ENCODE data around the gene XYLT1. TPM values are rescaled to one million over a fixed set of nuclear protein-coding genes. Genes with fewer than 3 reads are reported as not detected.

The XYLT1 gene
- total and polyA plus RNA-seq, 2 of the 8 experiments (the other 6 are each of a cell fraction or from before 2014, with no cell fraction given): 6.6 to 25.4 TPM

GRCh38 chr16:17342031-17342430, 128.7 kb downstream of the XYLT1 start:
- Histone ChIP-seq H2AFZ (ENCODE audit: low read length) (no peak overlapping the region), H2BK120ac (replicated peaks; ENCODE audit: low read depth, low read length) (no peak overlapping the region), H3K23ac (ENCODE audit: insufficient read length) (no peak overlapping the region), H3K4me1 (replicated peaks in 1 of 4; ENCODE audit: control insufficient read depth in 3 of 4, insufficient read depth in 4 of 4, low read length in 3 of 4) (no peaks in the 10 kb centered on the region), H3K4ac (replicated peaks; ENCODE audit: insufficient read length, low read depth, low read length) (no peak overlapping the region), H3K9ac (replicated peaks in 1 of 4; ENCODE audit: extremely low read depth in 1 of 4, low read depth in 3 of 4, low read length in 3 of 4) (no peak overlapping the region), H2AK5ac (ENCODE audit: low read depth, low read length) (no peak overlapping the region), H3K36me3 (ENCODE audit: control insufficient read depth in 2 of 4, insufficient read depth in 4 of 4, low read length in 3 of 4) (no peaks in the 10 kb centered on the region), H3K79me2 (ENCODE audit: control insufficient read depth in 1 of 2, insufficient read depth in 2 of 2, low read length in 2 of 2) (peaks cover 0 to 5% of the 10 kb centered on the region in 2 experiments; a peak in 1 of 4 replicates), H3K9me3 (ENCODE audit: insufficient read depth in 2 of 2, low read depth in 1 of 2, low read length in 1 of 2) (no peaks in the 10 kb centered on the region), H2BK15ac (ENCODE audit: low read length) (no peak overlapping the region), H4K20me1 (replicated peaks in 1 of 2; ENCODE audit: control insufficient read depth in 1 of 2, insufficient read depth in 2 of 2, low read length in 2 of 2) (peaks cover 0 to 2% of the 10 kb centered on the region in 2 experiments), H2BK20ac (ENCODE audit: low read length) (no peak overlapping the region), H3K14ac (ENCODE audit: insufficient read length) (no peak overlapping the region), H3K56ac (replicated peaks; ENCODE audit: insufficient read length, low read depth, low read length) (no peak overlapping the region), H4K5ac (ENCODE audit: insufficient read length, low read depth, low read length) (no peak overlapping the region), H3K27ac (ENCODE audit: low read depth, low read length) (no peak overlapping the region), H4K91ac (replicated peaks; ENCODE audit: insufficient read length, low read length) (no peak overlapping the region), H2BK5ac (ENCODE audit: low read depth, low read length) (no peak overlapping the region), H3K27me3 (replicated peaks in 1 of 4; ENCODE audit: control insufficient read depth in 3 of 4, extremely low read depth in 1 of 4, insufficient read depth in 3 of 4, low read length in 3 of 4) (no peaks in the 10 kb centered on the region), H3K23me2 (ENCODE audit: low read depth, low read length) (peaks cover 3% of the 10 kb centered on the region; the same call in 1 of the 2 replicates), H3K4me3 (ENCODE audit: extremely low read depth in 1 of 4, insufficient read depth in 2 of 4, low read depth in 3 of 4, low read length in 4 of 4) (no peak overlapping the region), H3K4me2 (ENCODE audit: insufficient read depth in 1 of 2, low read depth in 2 of 2, low read length in 2 of 2) (no peak overlapping the region), H4K8ac (ENCODE audit: extremely low read depth, insufficient read depth, low read length) (no peak overlapping the region), H3K79me1 (ENCODE audit: low read depth, low read length) (peaks cover 5% of the 10 kb centered on the region), H3K18ac (ENCODE audit: extremely low read depth, low read length) (no peak overlapping the region), H2BK12ac (ENCODE audit: low read depth, low read length) (no peak overlapping the region)
- ChIA-PET CTCF (ENCODE audit: partially characterized antibody) (interaction anchor here (0.6 to 1.5 kb wide), 4 partner anchors 9 to 133 kb away, joined by 3 to 4 read pairs (median 4); no protein-coding TSS in a partner anchor), POLR2A (ENCODE audit: partially characterized antibody) (interaction anchor here (1.1 kb wide), 1 partner anchor 43 kb away, joined by 3 read pairs; no protein-coding TSS in a partner anchor)
- TF ChIP-seq JUN (IDR thresholded peaks at IDR 0.05; ENCODE audit: low read depth, low read length): no peak
- no peak for TF ChIP-seq CTCF (IDR thresholded peaks at IDR 0.05; ENCODE audit: control extremely low read depth in 1 of 3, insufficient read depth in 1 of 3, low read depth in 1 of 3, low read length in 3 of 3)
- no peak for TF ChIP-seq FOSL1 (IDR thresholded peaks at IDR 0.05; ENCODE audit: insufficient read depth, low read depth, low read length)
- no peak for TF ChIP-seq SIRT6 (IDR thresholded peaks at IDR 0.05; ENCODE audit: low read length)
- no peak for TF ChIP-seq RFX5 (IDR thresholded peaks at IDR 0.05; ENCODE audit: borderline replicate concordance, low read depth, low read length)
- no peak for TF ChIP-seq BRCA1 (IDR thresholded peaks at IDR 0.05; ENCODE audit: low read depth, low read length)
- TF ChIP-seq RNF2 (IDR thresholded peaks at IDR 0.05; ENCODE audit: borderline replicate concordance, low read depth, low read length, missing control alignments, poor library complexity, severe bottlenecking): no peak
- no peak for TF ChIP-seq CEBPB (IDR thresholded peaks at IDR 0.05; ENCODE audit: low read depth, low read length)
- TF ChIP-seq POLR2A (IDR thresholded peaks at IDR 0.05; ENCODE audit: control extremely low read depth in 1 of 2, low read depth in 2 of 2, low read length in 2 of 2): no peak
- no peak for TF ChIP-seq JUND (IDR thresholded peaks at IDR 0.05; ENCODE audit: low read length)
- no peak for TF ChIP-seq HDAC2 (IDR thresholded peaks at IDR 0.05; ENCODE audit: borderline replicate concordance in 1 of 2, low read depth in 2 of 2, low read length in 2 of 2)
- FAIRE-seq (no peak), DNase-seq (ENCODE audit: low read depth in 1 of 2, low spot score in 2 of 2) (no peak)
- WGBS, 2 experiments (ENCODE audit: extremely low coverage in 1 of 2, insufficient coverage in 1 of 2, insufficient read length in 1 of 2, insufficient replicate concordance in 2 of 2, low coverage in 1 of 2, low lambda C conversion rate in 2 of 2, missing lambda C conversion rate in 1 of 2): 91% methylated on average over 2 of the region's 2 CpGs; no CpG with 5 or more reads in 1 of the 2 experiments

Measured in H1 (cell line).